ENCODE data around the gene MIS18BP1. TPM values are rescaled to one million over a fixed set of nuclear protein-coding genes. Genes with fewer than 3 reads are reported as not detected.

MIS18BP1 gene
- total and polyA plus RNA-seq, 4 donors, result 6.8 to 46.1 (median 13.6) TPM

DNA sequence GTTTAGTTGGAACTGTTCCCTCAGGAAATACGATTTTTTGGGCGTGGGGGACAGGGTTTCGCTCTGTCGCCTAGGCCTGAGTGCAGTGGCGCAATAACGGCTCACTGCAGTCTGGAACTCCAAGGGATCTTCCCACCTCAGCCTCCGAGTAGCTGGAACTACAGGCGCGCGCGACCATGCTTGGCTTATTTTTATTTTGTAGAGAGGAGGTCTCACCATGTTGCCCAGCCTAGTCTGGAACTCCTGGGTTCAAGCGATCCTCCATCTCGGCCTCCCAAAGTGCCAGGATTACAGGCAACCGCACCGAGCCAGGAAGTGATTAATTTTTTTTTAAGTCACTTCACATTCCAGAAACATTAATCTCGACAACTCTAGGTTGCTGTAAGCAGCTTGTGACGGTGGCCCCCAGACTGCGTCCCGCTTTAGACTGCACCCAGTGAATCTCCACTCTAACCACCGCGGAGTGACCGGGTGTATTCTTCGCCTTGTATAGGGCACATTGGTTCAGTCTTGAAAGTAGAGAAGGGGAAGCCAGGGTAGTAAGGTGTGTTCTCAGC, 830 bp upstream of the MIS18BP1 start:
- DNase-seq (no peak), ATAC-seq (ENCODE audit: insufficient read depth, low FRiP score) (peak; percentile 5)
- Histone ChIP-seq H3K9ac (ENCODE audit: insufficient read depth in 1 of 2, low read length in 2 of 2) (peak overlapping the region; percentile 82 to 87), H3K36me3 (ENCODE audit: control insufficient read depth in 4 of 4, insufficient read depth in 4 of 4, low read length in 4 of 4) (no peaks in the 10 kb centered on the region), H3K9me3 (ENCODE audit: control insufficient read depth in 4 of 4, insufficient read depth in 3 of 4, low read length in 3 of 4) (peaks cover 2 to 14% (median 4%) of the 10 kb centered on the region in 4 donors), H3K4me1 (ENCODE audit: control insufficient read depth in 5 of 5, insufficient read depth in 5 of 5, low read length in 5 of 5) (peaks cover 2 to 17% (median 8%) of the 10 kb centered on the region in 5 donors), H3K27ac (ENCODE audit: low read depth in 1 of 2, low read length in 1 of 2) (peak overlapping the region; percentile 92 to 100), H3K4me3 (peak overlapping the region; percentile 95), H3K27me3 (ENCODE audit: control insufficient read depth in 3 of 3, insufficient read depth in 3 of 3, low read length in 2 of 3) (no peaks in the 10 kb centered on the region)
- TF ChIP-seq, protein P1, sequence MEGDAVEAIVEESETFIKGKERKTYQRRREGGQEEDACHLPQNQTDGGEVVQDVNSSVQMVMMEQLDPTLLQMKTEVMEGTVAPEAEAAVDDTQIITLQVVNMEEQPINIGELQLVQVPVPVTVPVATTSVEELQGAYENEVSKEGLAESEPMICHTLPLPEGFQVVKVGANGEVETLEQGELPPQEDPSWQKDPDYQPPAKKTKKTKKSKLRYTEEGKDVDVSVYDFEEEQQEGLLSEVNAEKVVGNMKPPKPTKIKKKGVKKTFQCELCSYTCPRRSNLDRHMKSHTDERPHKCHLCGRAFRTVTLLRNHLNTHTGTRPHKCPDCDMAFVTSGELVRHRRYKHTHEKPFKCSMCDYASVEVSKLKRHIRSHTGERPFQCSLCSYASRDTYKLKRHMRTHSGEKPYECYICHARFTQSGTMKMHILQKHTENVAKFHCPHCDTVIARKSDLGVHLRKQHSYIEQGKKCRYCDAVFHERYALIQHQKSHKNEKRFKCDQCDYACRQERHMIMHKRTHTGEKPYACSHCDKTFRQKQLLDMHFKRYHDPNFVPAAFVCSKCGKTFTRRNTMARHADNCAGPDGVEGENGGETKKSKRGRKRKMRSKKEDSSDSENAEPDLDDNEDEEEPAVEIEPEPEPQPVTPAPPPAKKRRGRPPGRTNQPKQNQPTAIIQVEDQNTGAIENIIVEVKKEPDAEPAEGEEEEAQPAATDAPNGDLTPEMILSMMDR (IDR thresholded peaks at IDR 0.05; ENCODE audit: control extremely low read depth, extremely low read depth), result no peak
- 43 to 48% methylated on average over 23 of the region's 23 CpGs for WGBS, 2 donors

DNA sequence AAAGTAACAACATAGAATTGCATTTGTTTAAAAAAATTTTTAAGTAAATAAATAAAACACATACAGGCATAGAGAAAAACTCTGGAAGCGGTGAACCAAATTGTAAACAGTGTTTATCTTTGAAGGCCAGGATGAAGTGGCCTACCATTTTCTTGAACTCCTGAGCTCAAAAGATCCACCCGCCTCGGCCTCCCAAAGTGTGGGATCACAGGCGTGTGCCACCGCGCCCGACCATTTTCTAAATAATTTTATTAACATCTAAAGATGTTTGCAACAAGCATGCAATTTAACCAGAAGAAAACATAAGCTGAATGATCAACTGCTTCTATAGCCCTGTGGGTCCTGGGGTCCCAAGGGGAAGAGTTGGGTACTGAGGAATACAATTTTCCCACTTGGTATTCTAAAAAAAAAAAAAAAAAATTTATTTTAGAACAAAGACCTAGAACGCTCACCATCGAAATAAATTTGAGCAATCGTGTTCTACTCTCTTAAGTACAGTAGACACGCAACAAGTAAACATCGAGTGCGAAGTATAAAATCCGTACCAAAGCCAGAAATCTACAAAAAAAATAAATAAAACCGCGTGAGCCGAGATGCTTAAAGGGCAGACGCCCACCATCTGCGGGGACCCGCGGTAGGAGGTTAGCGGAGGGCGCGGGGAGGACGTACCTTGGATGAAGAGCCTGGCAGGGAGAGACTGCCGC, 484 bp downstream of the MIS18BP1 start:
- WGBS, 2 donors, result 1% methylated on average over 26 of the region's 26 CpGs

DNA sequence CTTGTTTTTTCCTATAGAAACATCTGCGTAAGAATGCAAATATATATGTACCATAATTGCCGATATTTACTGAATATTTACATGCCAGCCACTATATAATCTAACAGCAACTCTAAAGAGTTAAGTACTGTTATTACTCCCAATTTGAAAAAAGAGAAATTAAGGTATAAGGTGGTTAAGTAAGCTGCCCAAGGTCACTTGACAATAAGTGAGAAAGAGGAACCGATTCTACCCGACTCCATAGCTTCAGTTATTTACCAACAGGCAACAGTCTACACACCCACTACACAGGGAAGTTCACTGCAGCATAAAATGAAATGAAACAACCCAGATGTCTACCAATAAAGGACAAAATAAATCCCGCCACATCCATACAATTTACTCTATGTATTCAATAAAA, 1.1 kb downstream of the MIS18BP1 start:
- Histone ChIP-seq H3K9me3 (ENCODE audit: control insufficient read depth in 4 of 4, insufficient read depth in 3 of 4, low read length in 3 of 4) (peaks cover 0 to 2% (median 0%) of the 10 kb centered on the region in 4 donors), H3K4me1 (ENCODE audit: control insufficient read depth in 5 of 5, insufficient read depth in 5 of 5, low read length in 5 of 5) (peaks cover 2 to 17% (median 8%) of the 10 kb centered on the region in 5 donors), H3K27me3 (ENCODE audit: control insufficient read depth in 3 of 3, insufficient read depth in 3 of 3, low read length in 2 of 3) (no peaks in the 10 kb centered on the region), H3K36me3 (ENCODE audit: control insufficient read depth in 4 of 4, insufficient read depth in 4 of 4, low read length in 4 of 4) (no peaks in the 10 kb centered on the region), H3K4me3 (no peak overlapping the region), H3K9ac (ENCODE audit: insufficient read depth in 1 of 2, low read length in 2 of 2) (peak overlapping the region; percentile 55 to 87), H3K27ac (ENCODE audit: low read depth in 1 of 2, low read length in 1 of 2) (no peak overlapping the region)
- ATAC-seq (ENCODE audit: insufficient read depth, low FRiP score) (no peak), DNase-seq (peak in 2 of 3 donors; percentile 52 to 59)
- TF ChIP-seq, protein P1 (IDR thresholded peaks at IDR 0.05; ENCODE audit: control extremely low read depth, extremely low read depth), result no peak
- 5 to 12% methylated on average over 5 of the region's 5 CpGs for WGBS, 2 donors

More for the DNA sequence above, 484 bp downstream of the MIS18BP1 start:
- peak overlapping the region; percentile 92 to 100 for H3K27ac ChIP-seq (ENCODE audit: low read depth in 1 of 2, low read length in 1 of 2)
- ATAC-seq (ENCODE audit: insufficient read depth, low FRiP score) (no peak), DNase-seq (peak; percentile 24 to 57 (median 53))
- no peaks in the 10 kb centered on the region for H3K27me3 ChIP-seq (ENCODE audit: control insufficient read depth in 3 of 3, insufficient read depth in 3 of 3, low read length in 2 of 3)
- peak overlapping the region in 1 of 2 donors; percentile 87 for H3K9ac ChIP-seq (ENCODE audit: insufficient read depth in 1 of 2, low read length in 2 of 2)
- peak overlapping the region; percentile 95 for H3K4me3 ChIP-seq
- peaks cover 2 to 17% (median 8%) of the 10 kb centered on the region in 5 donors for H3K4me1 ChIP-seq (ENCODE audit: control insufficient read depth in 5 of 5, insufficient read depth in 5 of 5, low read length in 5 of 5)
- no peaks in the 10 kb centered on the region for H3K36me3 ChIP-seq (ENCODE audit: control insufficient read depth in 4 of 4, insufficient read depth in 4 of 4, low read length in 4 of 4)
- TF ChIP-seq, protein P1 (IDR thresholded peaks at IDR 0.05; ENCODE audit: control extremely low read depth, extremely low read depth), result no peak
- H3K9me3 ChIP-seq (ENCODE audit: control insufficient read depth in 4 of 4, insufficient read depth in 3 of 4, low read length in 3 of 4), result peaks cover 0 to 3% (median 1%) of the 10 kb centered on the region in 4 donors
